Measurements from ENCODE around the gene COL5A3. TPM values are rescaled to one million over a fixed set of nuclear protein-coding genes. Genes with fewer than 3 reads are reported as not detected.

COL5A3 gene
- total RNA-seq, 1 experiment from 2014 or later: 0.18 TPM

GRCh38 chr19:10013316-10013715 is 3.0 kb upstream of the COL5A3 start, which contains the start of gene RDH8:
Gene RDH8 (plus strand): TSS chr19:10013483. CDS start chr19:10013498, 15 bp downstream.
- ChIA-PET CTCF (no interaction called here), POLR2A (no interaction called here)
- in situ Hi-C loops (cut with HindIII; ENCODE audit: low pct_unique_long_range_greater_than_20kb, low sequenced_read_pairs) (no loop called here), intact Hi-C loops (cut with micrococcal nuclease; ENCODE audit: unreplicated experiment) (no loop called here)
- H3K36me3 ChIP-seq (ENCODE audit: control insufficient read depth, insufficient read depth, low read length): no peaks in the 10 kb centered on the region
- DNase-seq (ENCODE audit: low read depth, low spot score): no peak
- TF ChIP-seq SIN3A (IDR thresholded peaks at IDR 0.05; ENCODE audit: borderline replicate concordance, insufficient read depth, low read depth, low read length) (no peak), TCF7L2 (IDR thresholded peaks at IDR 0.05; ENCODE audit: low read depth, low read length) (no peak), POLR2AphosphoS5 (IDR thresholded peaks at IDR 0.05; ENCODE audit: low read depth, low read length) (no peak)
- TF ChIP-seq, protein P1, sequence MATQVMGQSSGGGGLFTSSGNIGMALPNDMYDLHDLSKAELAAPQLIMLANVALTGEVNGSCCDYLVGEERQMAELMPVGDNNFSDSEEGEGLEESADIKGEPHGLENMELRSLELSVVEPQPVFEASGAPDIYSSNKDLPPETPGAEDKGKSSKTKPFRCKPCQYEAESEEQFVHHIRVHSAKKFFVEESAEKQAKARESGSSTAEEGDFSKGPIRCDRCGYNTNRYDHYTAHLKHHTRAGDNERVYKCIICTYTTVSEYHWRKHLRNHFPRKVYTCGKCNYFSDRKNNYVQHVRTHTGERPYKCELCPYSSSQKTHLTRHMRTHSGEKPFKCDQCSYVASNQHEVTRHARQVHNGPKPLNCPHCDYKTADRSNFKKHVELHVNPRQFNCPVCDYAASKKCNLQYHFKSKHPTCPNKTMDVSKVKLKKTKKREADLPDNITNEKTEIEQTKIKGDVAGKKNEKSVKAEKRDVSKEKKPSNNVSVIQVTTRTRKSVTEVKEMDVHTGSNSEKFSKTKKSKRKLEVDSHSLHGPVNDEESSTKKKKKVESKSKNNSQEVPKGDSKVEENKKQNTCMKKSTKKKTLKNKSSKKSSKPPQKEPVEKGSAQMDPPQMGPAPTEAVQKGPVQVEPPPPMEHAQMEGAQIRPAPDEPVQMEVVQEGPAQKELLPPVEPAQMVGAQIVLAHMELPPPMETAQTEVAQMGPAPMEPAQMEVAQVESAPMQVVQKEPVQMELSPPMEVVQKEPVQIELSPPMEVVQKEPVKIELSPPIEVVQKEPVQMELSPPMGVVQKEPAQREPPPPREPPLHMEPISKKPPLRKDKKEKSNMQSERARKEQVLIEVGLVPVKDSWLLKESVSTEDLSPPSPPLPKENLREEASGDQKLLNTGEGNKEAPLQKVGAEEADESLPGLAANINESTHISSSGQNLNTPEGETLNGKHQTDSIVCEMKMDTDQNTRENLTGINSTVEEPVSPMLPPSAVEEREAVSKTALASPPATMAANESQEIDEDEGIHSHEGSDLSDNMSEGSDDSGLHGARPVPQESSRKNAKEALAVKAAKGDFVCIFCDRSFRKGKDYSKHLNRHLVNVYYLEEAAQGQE (IDR thresholded peaks at IDR 0.05; ENCODE audit: insufficient read depth in 1 of 2, low read depth in 2 of 2, low read length in 1 of 2): no peak
- TF ChIP-seq, protein P2, sequence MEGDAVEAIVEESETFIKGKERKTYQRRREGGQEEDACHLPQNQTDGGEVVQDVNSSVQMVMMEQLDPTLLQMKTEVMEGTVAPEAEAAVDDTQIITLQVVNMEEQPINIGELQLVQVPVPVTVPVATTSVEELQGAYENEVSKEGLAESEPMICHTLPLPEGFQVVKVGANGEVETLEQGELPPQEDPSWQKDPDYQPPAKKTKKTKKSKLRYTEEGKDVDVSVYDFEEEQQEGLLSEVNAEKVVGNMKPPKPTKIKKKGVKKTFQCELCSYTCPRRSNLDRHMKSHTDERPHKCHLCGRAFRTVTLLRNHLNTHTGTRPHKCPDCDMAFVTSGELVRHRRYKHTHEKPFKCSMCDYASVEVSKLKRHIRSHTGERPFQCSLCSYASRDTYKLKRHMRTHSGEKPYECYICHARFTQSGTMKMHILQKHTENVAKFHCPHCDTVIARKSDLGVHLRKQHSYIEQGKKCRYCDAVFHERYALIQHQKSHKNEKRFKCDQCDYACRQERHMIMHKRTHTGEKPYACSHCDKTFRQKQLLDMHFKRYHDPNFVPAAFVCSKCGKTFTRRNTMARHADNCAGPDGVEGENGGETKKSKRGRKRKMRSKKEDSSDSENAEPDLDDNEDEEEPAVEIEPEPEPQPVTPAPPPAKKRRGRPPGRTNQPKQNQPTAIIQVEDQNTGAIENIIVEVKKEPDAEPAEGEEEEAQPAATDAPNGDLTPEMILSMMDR (IDR thresholded peaks at IDR 0.05): no peak
- H3K9me3 ChIP-seq (ENCODE audit: control insufficient read depth, insufficient read depth, low read depth, low read length): no peaks in the 10 kb centered on the region
- no peak for ATAC-seq
- BruUV-seq (replicated peaks): no TSS peak
- no peak within 1 kb of the TSS for H3K27ac ChIP-seq (ENCODE audit: low read length)
- no peak within 1 kb of the TSS for H3K4me3 ChIP-seq (ENCODE audit: low read depth in 2 of 2, low read length in 2 of 2)
- H3K27me3 ChIP-seq (ENCODE audit: control insufficient read depth, insufficient read depth, low read length): peaks cover 6% of the 10 kb centered on the region; the same call in 1 of the 2 replicates
- H3K4me1 ChIP-seq (ENCODE audit: control insufficient read depth, insufficient read depth, low read length): no peaks in the 10 kb centered on the region

DNA sequence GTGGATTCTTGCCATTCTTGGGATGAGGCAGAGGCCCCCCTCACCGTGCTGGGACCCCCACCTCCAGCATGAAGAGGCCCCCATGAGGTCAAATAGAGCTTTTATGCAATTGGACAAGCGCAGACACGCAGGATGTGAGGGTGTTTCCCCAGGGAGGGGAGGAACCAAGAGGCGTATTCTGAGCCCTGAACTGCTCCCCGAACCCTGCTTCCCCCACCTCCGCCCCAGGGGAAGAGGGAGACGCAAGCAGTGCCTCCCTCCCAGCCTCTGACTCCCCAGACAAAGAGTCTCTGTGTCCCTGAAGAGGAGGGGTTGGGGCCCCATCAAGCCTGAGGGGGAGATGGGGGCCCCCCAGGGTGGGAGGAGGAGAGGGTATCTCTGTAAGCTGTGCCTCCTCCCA is 1.7 kb upstream of the COL5A3 start:
- TF ChIP-seq POLR2AphosphoS5 (IDR thresholded peaks at IDR 0.05; ENCODE audit: low read depth, low read length) (no peak), TCF7L2 (IDR thresholded peaks at IDR 0.05; ENCODE audit: low read depth, low read length) (no peak), SIN3A (IDR thresholded peaks at IDR 0.05; ENCODE audit: borderline replicate concordance, insufficient read depth, low read depth, low read length) (no peak)
- TF ChIP-seq, protein P1 (IDR thresholded peaks at IDR 0.05; ENCODE audit: insufficient read depth in 1 of 2, low read depth in 2 of 2, low read length in 1 of 2): no peak
- TF ChIP-seq, protein P2 (IDR thresholded peaks at IDR 0.05): no peak
- BruUV-seq (replicated peaks): no TSS peak
- POLR2A ChIA-PET: no interaction called here
- CTCF ChIA-PET: no interaction called here
- intact Hi-C loops (cut with micrococcal nuclease; ENCODE audit: unreplicated experiment): no loop called here
- ATAC-seq (no peak), DNase-seq (ENCODE audit: low read depth, low spot score) (no peak)
- H3K36me3 ChIP-seq (ENCODE audit: control insufficient read depth, insufficient read depth, low read length): no peaks in the 10 kb centered on the region
- H3K27me3 ChIP-seq (ENCODE audit: control insufficient read depth, insufficient read depth, low read length): peaks cover 6% of the 10 kb centered on the region; the same call in 1 of the 2 replicates
- H3K9me3 ChIP-seq (ENCODE audit: control insufficient read depth, insufficient read depth, low read depth, low read length): no peaks in the 10 kb centered on the region
- in situ Hi-C loops (cut with HindIII; ENCODE audit: low pct_unique_long_range_greater_than_20kb, low sequenced_read_pairs): no loop called here
- H3K4me3 ChIP-seq (ENCODE audit: low read depth in 2 of 2, low read length in 2 of 2): no peak overlapping the region
- H3K27ac ChIP-seq (ENCODE audit: low read length): no peak overlapping the region
- no peaks in the 10 kb centered on the region for H3K4me1 ChIP-seq (ENCODE audit: control insufficient read depth, insufficient read depth, low read length)

Measured in Panc1 (cell line).